ENCODE measurements around the gene FANCB.

The FANCB gene

DNA sequence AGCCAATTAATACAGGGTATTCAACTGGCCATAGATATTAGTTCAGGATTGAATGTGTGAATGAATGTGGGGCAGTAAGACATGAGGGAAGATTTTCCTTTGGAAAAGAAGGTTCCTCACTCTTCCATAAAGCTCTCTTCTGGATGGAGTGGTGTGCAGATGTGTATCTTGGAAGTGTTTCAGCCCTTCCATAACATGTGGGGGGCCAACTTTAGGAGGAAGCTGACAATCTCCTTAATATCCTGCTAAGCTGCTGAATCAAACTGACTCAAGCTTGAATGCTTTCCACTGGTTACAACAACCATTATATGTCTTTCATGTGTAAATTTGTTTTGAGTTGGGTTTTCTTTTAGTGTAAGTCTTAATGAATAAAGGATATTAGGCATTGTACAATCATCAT is 40.3 kb downstream of the FANCB start:
- Histone ChIP-seq H3K4me1 (ENCODE audit: insufficient read depth, poor library complexity, severe bottlenecking) (no peaks in the 10 kb centered on the region), H3K4me3 (ENCODE audit: severe bottlenecking) (no peak overlapping the region), H3K27ac (ENCODE audit: poor library complexity, severe bottlenecking) (no peak overlapping the region), H3K36me3 (ENCODE audit: low read depth) (peaks cover 6% of the 10 kb centered on the region), H3K9me3 (ENCODE audit: severe bottlenecking) (no peaks in the 10 kb centered on the region), H3K27me3 (ENCODE audit: insufficient read depth, poor library complexity, severe bottlenecking) (no peaks in the 10 kb centered on the region)
- ATAC-seq (ENCODE audit: low read depth) (no peak), DNase-seq (ENCODE audit: low spot score) (no peak)
- TF ChIP-seq, protein P1, sequence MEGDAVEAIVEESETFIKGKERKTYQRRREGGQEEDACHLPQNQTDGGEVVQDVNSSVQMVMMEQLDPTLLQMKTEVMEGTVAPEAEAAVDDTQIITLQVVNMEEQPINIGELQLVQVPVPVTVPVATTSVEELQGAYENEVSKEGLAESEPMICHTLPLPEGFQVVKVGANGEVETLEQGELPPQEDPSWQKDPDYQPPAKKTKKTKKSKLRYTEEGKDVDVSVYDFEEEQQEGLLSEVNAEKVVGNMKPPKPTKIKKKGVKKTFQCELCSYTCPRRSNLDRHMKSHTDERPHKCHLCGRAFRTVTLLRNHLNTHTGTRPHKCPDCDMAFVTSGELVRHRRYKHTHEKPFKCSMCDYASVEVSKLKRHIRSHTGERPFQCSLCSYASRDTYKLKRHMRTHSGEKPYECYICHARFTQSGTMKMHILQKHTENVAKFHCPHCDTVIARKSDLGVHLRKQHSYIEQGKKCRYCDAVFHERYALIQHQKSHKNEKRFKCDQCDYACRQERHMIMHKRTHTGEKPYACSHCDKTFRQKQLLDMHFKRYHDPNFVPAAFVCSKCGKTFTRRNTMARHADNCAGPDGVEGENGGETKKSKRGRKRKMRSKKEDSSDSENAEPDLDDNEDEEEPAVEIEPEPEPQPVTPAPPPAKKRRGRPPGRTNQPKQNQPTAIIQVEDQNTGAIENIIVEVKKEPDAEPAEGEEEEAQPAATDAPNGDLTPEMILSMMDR (IDR thresholded peaks at IDR 0.05; ENCODE audit: poor library complexity, severe bottlenecking): no peak

DNA sequence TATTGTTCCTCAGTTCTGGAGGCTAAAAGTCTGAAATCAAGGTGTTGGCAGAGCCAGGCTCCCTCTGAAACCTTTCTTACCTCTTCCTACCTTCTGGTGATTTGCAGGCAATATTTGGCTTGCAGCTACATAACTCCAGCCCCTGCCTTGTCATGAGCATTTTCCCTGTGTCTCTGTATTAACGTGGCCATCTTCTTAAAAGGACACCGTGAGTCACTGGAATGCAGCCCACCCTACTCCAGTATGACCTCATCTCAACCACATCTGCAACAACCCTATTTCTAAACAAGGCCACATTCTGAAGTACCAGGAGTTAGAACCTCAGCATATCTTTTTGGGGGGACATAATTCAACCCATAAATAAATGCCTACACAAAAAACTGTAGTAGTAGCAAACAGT is 40.7 kb downstream of the FANCB start:
- TF ChIP-seq, protein P1 (IDR thresholded peaks at IDR 0.05; ENCODE audit: poor library complexity, severe bottlenecking): no peak
- ATAC-seq (ENCODE audit: low read depth) (no peak), DNase-seq (ENCODE audit: low spot score) (no peak)
- H3K4me1 ChIP-seq (ENCODE audit: insufficient read depth, poor library complexity, severe bottlenecking): no peaks in the 10 kb centered on the region
- H3K27ac ChIP-seq (ENCODE audit: poor library complexity, severe bottlenecking): no peak overlapping the region
- H3K9me3 ChIP-seq (ENCODE audit: severe bottlenecking): no peaks in the 10 kb centered on the region
- no peaks in the 10 kb centered on the region for H3K27me3 ChIP-seq (ENCODE audit: insufficient read depth, poor library complexity, severe bottlenecking)
- H3K36me3 ChIP-seq (ENCODE audit: low read depth): peaks cover 6% of the 10 kb centered on the region
- H3K4me3 ChIP-seq (ENCODE audit: severe bottlenecking): no peak overlapping the region

DNA sequence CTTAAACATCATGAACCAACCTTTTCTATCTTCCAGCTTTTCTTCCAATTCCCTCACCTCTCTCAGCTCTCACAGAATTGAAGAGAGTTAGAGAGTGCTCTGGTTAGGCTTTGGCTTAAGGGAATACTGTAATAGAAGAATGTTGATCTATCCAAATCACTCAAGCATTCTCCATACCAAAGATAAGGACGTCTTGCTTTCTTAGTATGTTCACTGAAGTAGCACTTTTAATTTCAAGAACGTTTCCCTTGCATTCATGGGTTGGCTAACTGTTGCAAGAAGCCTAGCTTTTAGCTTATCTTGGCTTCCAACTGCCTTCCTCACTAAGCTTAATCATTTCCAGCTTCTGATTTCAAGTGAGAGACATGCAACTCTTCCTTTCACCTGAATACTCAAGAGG is 43.2 kb downstream of the FANCB start:
- Histone ChIP-seq H3K4me3 (ENCODE audit: severe bottlenecking) (no peak overlapping the region), H3K36me3 (ENCODE audit: low read depth) (no peaks in the 10 kb centered on the region), H3K27me3 (ENCODE audit: insufficient read depth, poor library complexity, severe bottlenecking) (no peaks in the 10 kb centered on the region), H3K9me3 (ENCODE audit: severe bottlenecking) (no peaks in the 10 kb centered on the region), H3K4me1 (ENCODE audit: insufficient read depth, poor library complexity, severe bottlenecking) (no peaks in the 10 kb centered on the region), H3K27ac (ENCODE audit: poor library complexity, severe bottlenecking) (no peak overlapping the region)
- ATAC-seq (ENCODE audit: low read depth) (no peak), DNase-seq (ENCODE audit: low spot score) (no peak)
- TF ChIP-seq, protein P1 (IDR thresholded peaks at IDR 0.05; ENCODE audit: poor library complexity, severe bottlenecking): no peak

DNA sequence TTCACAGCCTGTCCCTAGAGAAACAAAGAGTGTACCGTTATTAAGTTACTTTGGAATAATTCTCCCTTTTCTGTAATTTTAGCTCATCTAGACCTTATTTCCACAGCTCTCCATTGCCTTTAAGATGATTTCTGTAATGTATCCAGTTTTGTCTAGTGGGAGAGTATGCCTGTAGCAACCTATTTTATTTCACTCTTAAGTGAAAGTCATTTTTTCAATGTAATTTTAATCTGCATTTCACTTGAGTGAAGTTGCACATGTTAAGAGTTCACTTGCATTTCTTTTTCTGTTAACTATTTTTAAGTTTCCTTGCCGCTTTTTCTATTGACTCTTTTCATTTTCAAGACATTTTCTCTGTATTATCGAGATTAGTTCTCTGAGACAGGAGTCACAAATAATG is 46.5 kb downstream of the FANCB start:
- Histone ChIP-seq H3K4me3 (ENCODE audit: severe bottlenecking) (no peak overlapping the region), H3K27ac (ENCODE audit: poor library complexity, severe bottlenecking) (no peak overlapping the region), H3K9me3 (ENCODE audit: severe bottlenecking) (no peaks in the 10 kb centered on the region), H3K27me3 (ENCODE audit: insufficient read depth, poor library complexity, severe bottlenecking) (no peaks in the 10 kb centered on the region), H3K36me3 (ENCODE audit: low read depth) (no peaks in the 10 kb centered on the region), H3K4me1 (ENCODE audit: insufficient read depth, poor library complexity, severe bottlenecking) (no peaks in the 10 kb centered on the region)
- TF ChIP-seq, protein P1 (IDR thresholded peaks at IDR 0.05; ENCODE audit: poor library complexity, severe bottlenecking): no peak
- DNase-seq (ENCODE audit: low spot score) (no peak), ATAC-seq (ENCODE audit: low read depth) (no peak)

DNA sequence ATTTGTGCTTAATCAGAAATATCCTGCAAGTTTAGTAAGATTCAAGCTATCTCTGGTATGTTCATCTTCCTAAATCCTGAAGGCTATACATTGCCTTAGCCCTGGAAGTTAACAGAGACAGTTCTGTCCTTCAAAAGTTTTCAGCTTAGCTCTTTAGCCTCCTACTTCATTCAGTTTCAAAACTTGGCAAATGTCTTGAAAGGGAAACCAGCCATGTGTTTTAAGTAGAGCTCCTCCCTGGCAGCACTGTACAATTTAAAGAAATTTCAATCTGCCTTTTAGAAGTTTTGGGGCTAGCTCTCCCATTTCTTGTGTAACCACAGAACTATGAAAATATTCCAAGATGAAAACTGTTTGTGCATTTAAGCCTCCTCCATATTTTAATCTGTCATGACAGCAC is 47.0 kb downstream of the FANCB start:
- Histone ChIP-seq H3K36me3 (ENCODE audit: low read depth) (no peaks in the 10 kb centered on the region), H3K27me3 (ENCODE audit: insufficient read depth, poor library complexity, severe bottlenecking) (no peaks in the 10 kb centered on the region), H3K4me3 (ENCODE audit: severe bottlenecking) (no peak overlapping the region), H3K4me1 (ENCODE audit: insufficient read depth, poor library complexity, severe bottlenecking) (no peaks in the 10 kb centered on the region), H3K27ac (ENCODE audit: poor library complexity, severe bottlenecking) (no peak overlapping the region), H3K9me3 (ENCODE audit: severe bottlenecking) (no peaks in the 10 kb centered on the region)
- ATAC-seq (ENCODE audit: low read depth) (no peak), DNase-seq (ENCODE audit: low spot score) (no peak)
- TF ChIP-seq, protein P1 (IDR thresholded peaks at IDR 0.05; ENCODE audit: poor library complexity, severe bottlenecking): no peak

Data from RWPE2 (cell line).